Measurements from ENCODE around the gene EEF2K.

EEF2K gene

GRCh38 chr16:22314661-22315626 lies 108.9 kb downstream of the EEF2K start:
- no peak for DNase-seq (ENCODE audit: low read depth in 2 of 2, low spot score in 1 of 2)

GRCh38 chr16:22315979-22316378 lies 109.9 kb downstream of the EEF2K start:
- no peak for DNase-seq (ENCODE audit: low read depth in 2 of 2, low spot score in 1 of 2)

GRCh38 chr16:22316411-22316811 lies 110.3 kb downstream of the EEF2K start:
- no peak for DNase-seq (ENCODE audit: low read depth in 2 of 2, low spot score in 1 of 2)

GRCh38 chr16:22317001-22317530 lies 111.0 kb downstream of the EEF2K start:
- DNase-seq (ENCODE audit: low read depth in 2 of 2, low spot score in 1 of 2): no peak

- no peak for DNase-seq (ENCODE audit: low read depth in 2 of 2, low spot score in 1 of 2)
Observed at GRCh38 chr16:22317625-22318024, 111.5 kb downstream of the EEF2K start.

- DNase-seq (ENCODE audit: low read depth in 2 of 2, low spot score in 1 of 2): peak in 1 of 2 donors; percentile 25
Observed at GRCh38 chr16:22318690-22319358, 112.7 kb downstream of the EEF2K start.

- no peak for DNase-seq (ENCODE audit: low read depth in 2 of 2, low spot score in 1 of 2)
Observed at GRCh38 chr16:22320572-22321339, 114.7 kb downstream of the EEF2K start.

GRCh38 chr16:22321340-22322001 lies 115.4 kb downstream of the EEF2K start:
- peak; percentile 22 to 42 for DNase-seq (ENCODE audit: low read depth in 2 of 2, low spot score in 1 of 2)

- no peak for DNase-seq (ENCODE audit: low read depth in 2 of 2, low spot score in 1 of 2)
Observed at GRCh38 chr16:22322021-22322471, 116.0 kb downstream of the EEF2K start.

GRCh38 chr16:22322741-22323140 lies 116.7 kb downstream of the EEF2K start:
- DNase-seq (ENCODE audit: low read depth in 2 of 2, low spot score in 1 of 2): no peak

GRCh38 chr16:22323173-22323958 lies 117.3 kb downstream of the EEF2K start:
- DNase-seq (ENCODE audit: low read depth in 2 of 2, low spot score in 1 of 2): no peak

- DNase-seq (ENCODE audit: low read depth in 2 of 2, low spot score in 1 of 2): no peak
Observed at GRCh38 chr16:22323959-22324786, 118.1 kb downstream of the EEF2K start.

GRCh38 chr16:22324787-22325597 lies 118.9 kb downstream of the EEF2K start:
- DNase-seq (ENCODE audit: low read depth in 2 of 2, low spot score in 1 of 2): no peak

GRCh38 chr16:22325598-22326368 lies 119.7 kb downstream of the EEF2K start:
- no peak for DNase-seq (ENCODE audit: low read depth in 2 of 2, low spot score in 1 of 2)

- DNase-seq (ENCODE audit: low read depth in 2 of 2, low spot score in 1 of 2): no peak
Observed at GRCh38 chr16:22326369-22326652, 120.2 kb downstream of the EEF2K start.

GRCh38 chr16:22326771-22327445 lies 120.8 kb downstream of the EEF2K start:
- no peak for DNase-seq (ENCODE audit: low read depth in 2 of 2, low spot score in 1 of 2)

GRCh38 chr16:22327446-22327775 lies 121.3 kb downstream of the EEF2K start:
- DNase-seq (ENCODE audit: low read depth in 2 of 2, low spot score in 1 of 2): no peak

Measured in stimulated activated CD8-positive, alpha-beta memory T cell treated with anti-CD3 and anti-CD28 coated beads, Interleukin-4, amount 100 ng/mL, for 1 hour (primary cell).